ENCODE data around the gene LRRN4CL.
"Not testable (repeated sequence)": the region's sequence is repeated elsewhere in the genome, so short reads cannot be mapped to it uniquely, and the experiment has no call there.

LRRN4CL gene

DNA sequence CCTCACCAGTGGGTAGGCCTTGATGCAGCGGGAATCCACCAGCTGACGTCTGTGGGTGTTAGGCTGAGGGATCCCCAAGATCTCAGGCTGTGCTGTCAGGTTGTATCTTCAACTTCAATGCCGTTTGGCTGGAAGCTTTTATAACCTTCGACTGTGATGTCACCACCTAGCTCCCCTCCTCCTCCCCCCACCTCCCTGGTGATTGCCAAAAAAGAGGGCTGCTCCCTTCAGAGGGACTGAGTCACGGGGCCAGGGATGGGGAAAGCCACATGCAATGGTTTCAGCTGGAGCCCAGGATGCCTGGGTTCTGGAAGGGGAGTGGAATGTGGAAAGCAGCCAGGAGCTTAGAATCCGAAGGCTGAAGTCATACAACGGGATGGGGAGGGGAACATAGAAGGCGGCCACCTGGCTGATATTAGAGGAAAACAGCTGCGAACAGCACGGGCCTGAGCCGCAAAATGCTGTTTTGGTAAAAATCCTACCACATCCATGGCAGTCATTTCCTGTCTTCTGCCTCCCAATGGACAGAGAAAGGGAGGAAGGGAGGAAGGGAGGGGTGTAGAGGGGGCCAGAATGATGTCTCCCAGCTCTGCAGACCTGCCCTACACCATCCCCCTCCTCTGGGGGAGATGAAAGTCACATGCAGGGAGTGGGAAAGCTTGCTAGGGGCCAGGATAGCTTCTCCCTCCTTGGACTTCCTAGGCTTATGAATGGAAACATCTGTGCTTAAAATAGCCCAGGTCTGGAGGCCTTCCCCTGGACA is at the start of gene LRRN4CL:
Gene LRRN4CL (minus strand): TSS at position 110 of the 763 bp plus-strand sequence. CDS start 1,022 bp downstream, outside the sequence.
- in situ Hi-C loops (cut with MboI; ENCODE audit: low sequenced_read_pairs) = loop anchor here (10.0 kb wide), 1 partner anchor 275 kb away; the partner anchor contains the start of gene SCGB1A1

DNA sequence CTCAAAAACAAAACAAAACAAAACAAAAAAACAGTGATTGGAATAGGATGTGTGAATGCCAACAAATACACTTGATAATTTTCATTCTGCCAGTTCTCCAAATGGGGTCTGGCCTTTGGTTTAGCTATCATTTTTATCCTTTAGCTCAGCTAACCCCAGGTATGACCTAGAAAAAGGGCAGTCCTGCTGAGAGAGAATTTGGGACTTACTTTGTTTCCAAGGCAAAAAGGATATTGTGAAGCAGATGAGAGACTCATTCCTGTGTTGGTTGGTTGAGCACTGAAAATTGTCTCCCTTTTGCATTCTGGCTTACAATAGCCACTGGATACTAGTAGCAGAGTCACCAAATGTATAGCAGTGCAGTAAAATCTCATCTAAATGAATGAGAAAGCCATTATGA is 47.9 kb upstream of the LRRN4CL start:
- in situ Hi-C loops (cut with MboI; ENCODE audit: low sequenced_read_pairs) = no loop called here

DNA sequence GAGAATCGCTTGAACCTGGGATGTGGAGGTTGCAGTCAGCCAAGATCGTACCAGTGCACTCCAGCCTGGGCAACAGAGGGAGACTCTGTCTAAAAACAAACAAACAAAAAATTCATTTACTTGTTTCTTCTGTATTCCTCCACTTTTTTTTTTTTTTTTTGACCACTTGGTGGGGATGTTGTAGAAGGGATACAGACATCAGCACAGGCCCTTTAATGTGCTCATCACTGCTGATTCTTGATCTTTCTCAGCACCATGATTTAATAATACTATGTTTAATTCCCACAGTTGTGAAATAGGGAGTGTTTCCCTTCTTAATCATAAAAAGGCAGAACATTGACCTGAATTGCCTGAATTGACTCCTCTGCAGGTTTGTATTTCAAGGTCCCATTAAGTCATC is 43.5 kb upstream of the LRRN4CL start:
- in situ Hi-C loops (cut with MboI; ENCODE audit: low sequenced_read_pairs) = no loop called here

DNA sequence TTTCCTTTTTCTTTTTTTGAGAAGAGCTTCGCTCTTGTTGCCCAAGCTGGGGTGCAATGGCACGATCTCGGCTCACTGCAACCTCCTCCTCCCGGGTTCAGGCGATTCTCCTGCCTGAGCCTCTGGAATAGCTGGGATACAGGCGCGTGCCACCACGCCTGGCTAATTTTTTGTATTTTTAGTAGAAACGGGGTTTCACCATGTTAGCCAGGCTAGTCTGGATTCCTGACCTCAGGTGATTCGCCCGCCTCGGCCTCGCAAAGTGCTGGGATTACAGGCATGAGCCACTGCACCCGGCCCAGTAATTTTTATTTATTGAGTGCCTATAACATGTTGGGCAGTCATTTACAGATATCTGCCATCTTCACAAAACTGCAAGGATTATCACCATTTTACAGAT is 40.7 kb upstream of the LRRN4CL start:
- in situ Hi-C loops (cut with MboI; ENCODE audit: low sequenced_read_pairs) = not testable (repeated sequence)

DNA sequence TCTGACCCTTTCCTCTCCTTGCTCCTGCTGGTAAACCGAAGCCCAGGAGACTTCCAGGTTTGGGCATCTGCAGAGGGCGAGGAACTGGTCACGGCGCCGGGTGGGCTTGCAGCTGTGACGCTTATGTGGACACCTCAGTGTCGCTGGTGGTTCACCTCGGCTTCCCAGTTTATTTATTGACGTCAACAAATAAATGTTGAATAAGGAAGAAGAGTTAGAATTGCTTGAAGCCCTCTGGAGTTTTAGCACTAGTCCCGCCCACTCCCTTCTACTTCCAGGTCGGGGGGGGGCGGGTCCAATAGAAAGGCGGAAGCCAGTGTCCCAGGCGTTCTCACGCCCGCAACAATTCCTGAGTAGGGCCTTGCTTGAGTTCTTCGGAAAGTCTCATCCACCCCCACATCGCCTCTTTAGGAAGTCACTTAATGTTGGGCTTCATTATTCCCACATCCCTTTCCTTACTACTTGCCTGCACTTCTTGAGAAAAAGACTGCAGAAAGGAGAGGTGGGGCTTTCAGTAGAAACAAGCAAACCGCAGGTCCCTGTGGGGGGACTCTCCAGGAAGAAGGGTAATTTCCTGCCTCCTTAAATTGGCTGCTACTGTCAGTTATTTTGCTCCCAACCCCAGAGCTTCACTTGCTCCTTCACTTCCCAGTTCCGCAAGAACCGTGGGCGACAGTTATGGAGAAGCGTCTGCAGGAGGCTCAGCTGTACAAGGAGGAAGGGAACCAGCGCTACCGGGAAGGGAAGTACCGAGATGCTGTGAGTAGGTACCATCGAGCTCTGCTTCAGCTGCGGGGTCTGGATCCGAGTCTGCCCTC is 39.0 kb upstream of the LRRN4CL start, which contains the start of gene TTC9C:
Gene TTC9C (plus strand): TSS at position 316 of the 818 bp plus-strand sequence. CDS start 363 bp downstream, at position 679.
- in situ Hi-C loops (cut with MboI; ENCODE audit: low sequenced_read_pairs) = no loop called here

DNA sequence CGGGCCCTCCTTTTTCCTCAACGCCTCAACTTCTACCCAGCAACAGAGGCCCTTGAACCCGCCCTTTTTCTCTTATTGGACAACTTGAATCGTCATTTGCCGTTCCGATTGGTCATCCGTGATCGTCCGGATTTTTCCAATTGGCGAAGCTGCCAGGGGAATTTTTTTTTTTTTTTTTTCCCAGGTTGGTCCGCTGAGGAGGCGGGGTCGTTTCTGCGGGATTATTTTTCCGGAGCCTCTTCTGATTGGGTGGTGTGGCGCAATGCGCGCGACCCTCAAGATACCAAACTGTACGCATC is 38.5 kb upstream of the LRRN4CL start:
- in situ Hi-C loops (cut with MboI; ENCODE audit: low sequenced_read_pairs) = no loop called here

DNA sequence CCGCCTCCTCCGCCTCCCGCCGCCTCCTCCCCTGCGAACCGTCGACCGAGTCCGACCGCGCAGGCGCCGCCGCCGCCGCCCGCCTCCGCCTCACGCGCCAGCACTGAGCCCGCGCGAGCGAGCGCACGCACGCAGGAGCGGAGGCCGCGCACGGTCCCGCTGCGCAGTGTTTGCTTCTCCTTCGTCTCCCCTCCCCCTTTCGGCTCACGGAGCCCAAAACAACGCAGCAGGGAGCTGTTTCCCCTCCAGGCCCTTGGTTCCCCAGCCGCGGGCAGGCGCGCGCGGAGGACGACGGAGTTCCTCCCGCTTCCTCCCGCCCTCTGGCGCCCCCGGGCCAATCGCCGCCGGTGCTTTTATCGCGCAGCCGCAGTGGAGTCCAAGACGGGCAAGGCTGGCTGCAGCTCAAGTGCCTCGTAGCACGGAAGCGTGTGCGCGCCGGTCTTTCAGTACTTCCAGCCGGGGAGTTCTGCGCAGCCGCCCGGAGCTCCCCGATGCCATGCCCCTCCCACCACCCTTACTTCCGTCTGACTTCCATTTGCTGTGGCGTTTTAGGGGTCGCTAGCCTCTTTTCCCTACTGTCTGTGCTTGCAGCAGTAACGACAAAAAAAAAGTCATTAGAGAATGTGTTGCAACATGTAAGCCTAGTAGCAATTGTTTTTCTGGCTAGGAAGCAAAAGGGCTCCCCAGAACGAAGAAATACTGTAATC is 38.0 kb upstream of the LRRN4CL start, which contains the start of gene HNRNPUL2:
Gene HNRNPUL2 (minus strand): TSS at position 293 of the 707 bp plus-strand sequence. CDS start 301 bp downstream, outside the sequence.
- in situ Hi-C loops (cut with MboI; ENCODE audit: low sequenced_read_pairs) = no loop called here

DNA sequence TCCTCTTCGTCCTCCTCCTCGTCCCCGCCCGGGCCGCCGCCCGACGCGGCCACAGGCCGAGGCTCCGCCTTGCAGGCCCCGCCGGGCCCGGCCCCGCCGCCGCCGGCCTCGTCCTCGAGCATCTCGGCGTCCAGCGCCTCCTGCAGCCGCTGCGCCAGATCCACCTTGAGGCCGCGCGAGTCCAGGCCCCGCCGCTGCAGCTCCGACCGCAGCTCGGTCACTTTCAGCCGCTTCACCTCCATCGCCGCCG is 37.5 kb upstream of the LRRN4CL start:
- in situ Hi-C loops (cut with MboI; ENCODE audit: low sequenced_read_pairs) = no loop called here

DNA sequence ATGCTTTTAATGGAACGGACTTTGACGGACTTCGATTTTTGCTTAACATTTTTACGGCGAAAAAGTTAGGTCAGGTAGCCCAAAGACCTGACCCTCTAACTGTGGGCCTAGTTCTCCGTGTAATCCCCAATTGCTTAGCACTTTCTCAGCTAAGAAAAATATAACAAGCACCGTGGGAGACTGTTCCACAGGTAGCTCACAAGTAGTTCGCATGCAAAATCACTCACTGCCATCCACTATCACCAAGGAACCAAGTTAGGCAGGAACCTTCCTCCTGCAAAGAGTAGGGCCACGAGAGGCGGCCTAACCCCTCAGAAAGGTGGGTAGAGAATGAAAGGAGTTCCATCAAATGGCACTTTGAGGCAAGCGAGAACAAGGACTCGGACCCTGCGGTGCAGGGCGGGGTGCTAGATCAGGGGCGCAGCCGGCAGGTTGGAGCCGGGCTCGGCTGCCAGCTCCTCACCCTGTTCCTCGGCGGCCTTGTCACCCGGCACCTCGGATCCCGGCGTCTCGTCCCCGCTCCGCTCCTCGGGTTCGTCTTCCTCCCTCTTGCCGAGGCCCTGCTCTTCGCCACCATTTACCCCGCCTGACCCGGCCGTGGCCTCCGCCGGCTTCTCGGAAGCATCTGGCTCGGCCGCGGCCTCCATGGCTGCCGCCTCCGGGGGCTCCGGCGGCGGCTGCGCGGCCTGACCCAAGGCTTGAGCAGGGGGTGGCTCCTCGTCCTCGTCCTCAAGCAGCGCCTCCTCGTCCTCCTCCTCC is 37.0 kb upstream of the LRRN4CL start:
- in situ Hi-C loops (cut with MboI; ENCODE audit: low sequenced_read_pairs) = no loop called here

DNA sequence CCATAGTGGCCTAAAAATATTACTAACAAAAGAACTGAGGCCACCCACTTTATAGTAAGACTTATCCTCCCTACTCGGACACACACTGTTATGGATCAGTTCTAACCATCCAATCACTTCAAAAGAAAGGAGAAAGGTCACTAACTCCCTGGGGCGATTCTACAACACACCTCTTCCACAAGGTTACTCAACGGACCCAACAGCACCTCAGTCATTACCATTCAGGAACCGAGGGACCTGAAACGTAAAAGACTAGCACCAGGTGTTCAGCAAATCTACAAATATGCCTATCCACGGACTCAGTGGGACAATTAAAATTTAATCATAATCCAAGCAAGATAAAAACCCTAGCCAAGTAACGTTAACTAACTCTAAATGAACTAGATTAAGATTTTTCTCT is 36.3 kb upstream of the LRRN4CL start:
- in situ Hi-C loops (cut with MboI; ENCODE audit: low sequenced_read_pairs) = no loop called here

DNA sequence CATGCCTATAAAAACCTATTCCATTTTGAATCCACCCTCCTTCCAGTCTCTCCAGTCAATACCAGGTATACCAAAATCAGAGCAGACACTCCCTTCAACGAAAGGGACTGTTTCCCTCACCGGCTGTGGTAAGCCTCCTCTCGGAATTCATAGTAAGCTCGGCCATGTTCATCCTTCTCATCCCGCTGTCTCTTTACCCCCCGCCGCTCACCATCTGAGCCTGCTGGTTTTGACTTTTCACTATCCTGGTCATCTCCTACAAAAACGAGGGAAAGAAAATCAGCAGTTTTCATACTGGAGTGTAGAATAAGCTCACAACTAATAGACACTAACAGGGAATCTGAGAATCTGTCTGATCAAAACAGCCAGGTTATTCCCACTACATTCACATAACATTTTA is 34.8 kb upstream of the LRRN4CL start:
- in situ Hi-C loops (cut with MboI; ENCODE audit: low sequenced_read_pairs) = no loop called here

DNA sequence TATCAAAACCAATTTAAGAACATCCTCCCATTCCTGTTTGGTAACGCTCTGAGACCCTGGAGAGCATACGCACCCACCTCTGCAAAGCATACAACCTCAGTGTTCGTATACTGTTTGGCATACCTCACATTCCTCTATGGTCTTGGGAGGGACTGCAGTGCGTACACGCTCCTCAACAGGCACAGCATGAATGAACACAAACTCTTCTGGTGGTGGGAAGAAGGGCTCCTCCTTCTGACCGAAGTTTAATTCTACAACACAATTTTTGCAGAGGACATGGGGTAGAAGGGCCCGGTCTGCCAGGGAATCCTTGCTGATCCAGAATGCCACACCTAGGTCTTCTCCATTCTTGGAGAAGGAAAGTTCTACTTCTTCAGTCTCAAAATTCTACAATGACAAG is 32.7 kb upstream of the LRRN4CL start:
- in situ Hi-C loops (cut with MboI; ENCODE audit: low sequenced_read_pairs) = no loop called here

DNA sequence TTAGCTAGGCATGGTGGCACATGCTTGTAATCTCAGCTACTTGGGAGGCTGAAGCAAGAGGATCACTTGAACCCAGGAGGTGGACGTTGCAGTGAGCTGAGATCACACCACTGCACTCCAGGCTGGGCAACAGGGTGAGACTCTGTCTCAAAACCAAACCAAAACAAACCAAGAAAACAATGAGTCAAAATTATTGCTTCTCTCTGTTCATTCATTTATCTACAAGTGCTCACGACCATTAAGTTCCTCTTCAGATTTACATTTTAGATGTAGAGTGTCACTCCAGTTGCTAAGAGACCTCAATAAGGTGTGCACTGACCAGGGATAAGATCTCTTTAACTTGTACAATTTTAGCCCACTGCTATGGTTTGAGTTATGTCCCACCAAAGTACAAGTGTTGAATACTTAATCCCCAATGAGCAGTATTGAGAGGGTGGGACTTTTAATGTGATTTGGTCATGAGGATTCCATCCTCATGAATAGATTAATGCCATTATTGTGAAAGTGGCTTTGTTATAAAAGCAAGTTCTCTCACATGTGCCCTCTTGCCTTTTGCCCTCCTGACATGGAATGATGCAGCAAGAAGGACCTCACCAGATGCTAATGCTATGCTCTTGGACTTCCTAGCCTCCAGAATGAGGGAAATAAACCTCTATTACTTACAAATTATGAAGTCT is 30.1 kb upstream of the LRRN4CL start:
- in situ Hi-C loops (cut with MboI; ENCODE audit: low sequenced_read_pairs) = no loop called here

DNA sequence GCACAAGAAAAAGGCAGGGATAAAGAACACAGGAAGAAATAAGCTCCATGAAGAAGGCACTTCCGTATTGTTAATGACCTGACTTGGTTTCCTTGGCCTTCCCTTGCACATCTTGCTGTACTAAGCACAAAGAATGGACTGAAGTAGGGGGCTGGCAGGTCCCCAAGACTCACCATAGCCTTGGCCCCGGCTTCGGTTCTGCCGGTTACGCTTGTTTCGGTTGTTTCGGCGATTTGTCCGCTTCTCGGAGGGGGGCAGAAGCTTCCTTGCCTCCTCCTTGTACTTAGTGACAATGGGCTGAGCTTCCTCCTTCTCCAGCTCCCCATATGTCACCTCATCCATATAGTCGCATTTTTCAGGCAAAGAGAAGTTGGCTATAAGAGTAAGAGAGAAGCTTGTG is 27.5 kb upstream of the LRRN4CL start:
- in situ Hi-C loops (cut with MboI; ENCODE audit: low sequenced_read_pairs) = no loop called here

DNA sequence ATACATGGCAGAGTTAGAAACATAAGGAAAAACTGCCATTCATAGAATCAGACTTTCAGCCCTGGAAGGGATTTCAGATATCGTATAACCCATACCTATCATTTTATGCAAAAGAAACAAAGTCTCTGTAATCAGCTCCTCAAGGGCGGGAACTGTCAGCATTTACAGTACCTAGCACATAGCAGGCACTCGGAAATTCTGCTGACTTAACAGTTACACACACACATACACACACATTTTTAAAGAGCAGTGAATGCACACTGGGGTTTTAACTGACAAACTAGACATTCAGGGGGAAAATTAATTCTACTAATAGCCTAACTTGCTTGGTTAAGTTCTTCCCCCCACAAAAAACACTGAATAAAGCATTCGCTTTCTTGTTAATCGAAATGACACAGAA is 26.9 kb upstream of the LRRN4CL start:
- in situ Hi-C loops (cut with MboI; ENCODE audit: low sequenced_read_pairs) = no loop called here

DNA sequence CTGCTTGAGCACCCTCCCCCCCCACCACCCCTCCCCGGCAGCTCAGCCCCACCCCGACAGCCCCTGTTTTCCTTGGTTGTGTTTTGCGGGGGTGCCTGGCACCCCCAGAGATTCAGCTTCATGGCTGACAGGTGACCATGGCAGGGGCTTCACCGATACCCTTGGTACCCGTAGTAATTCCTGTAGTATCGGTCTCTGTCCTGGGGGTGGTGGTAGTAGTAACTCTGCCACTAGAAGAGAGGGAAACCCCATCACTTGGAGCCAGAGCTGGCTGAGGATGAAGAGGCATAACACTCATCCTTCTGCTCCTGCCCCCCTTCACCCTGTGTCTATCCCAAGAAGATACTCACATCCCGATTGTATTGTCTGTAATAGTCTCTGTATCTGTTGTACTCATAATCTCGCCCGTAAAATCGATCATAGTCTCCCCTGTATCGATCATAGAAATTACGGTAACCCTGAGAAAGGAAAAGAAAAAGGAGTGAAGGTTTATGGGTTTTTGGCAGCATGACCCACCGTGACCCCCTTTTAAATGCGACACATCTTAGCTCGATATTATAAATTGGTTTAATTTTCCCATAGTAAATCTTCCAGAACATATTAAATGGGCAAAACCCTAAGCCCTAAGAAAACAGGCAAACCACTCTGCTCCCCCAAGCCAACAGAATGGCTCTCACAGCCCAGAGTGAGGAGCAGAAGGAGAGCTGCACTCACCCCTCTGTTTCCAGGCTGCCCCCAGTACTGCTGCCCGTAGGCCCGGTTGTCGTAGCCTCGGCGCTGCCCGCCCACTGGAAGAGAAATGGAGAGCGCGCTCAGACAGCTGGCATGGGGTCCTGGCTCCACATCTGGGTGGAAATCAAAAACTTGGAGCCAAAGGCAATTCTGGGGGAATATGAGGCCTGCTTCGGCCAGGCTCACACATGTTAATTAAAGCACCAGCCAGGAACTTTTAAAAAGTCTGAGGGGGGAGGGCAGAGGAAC is 26.1 kb upstream of the LRRN4CL start:
- in situ Hi-C loops (cut with MboI; ENCODE audit: low sequenced_read_pairs) = no loop called here

DNA sequence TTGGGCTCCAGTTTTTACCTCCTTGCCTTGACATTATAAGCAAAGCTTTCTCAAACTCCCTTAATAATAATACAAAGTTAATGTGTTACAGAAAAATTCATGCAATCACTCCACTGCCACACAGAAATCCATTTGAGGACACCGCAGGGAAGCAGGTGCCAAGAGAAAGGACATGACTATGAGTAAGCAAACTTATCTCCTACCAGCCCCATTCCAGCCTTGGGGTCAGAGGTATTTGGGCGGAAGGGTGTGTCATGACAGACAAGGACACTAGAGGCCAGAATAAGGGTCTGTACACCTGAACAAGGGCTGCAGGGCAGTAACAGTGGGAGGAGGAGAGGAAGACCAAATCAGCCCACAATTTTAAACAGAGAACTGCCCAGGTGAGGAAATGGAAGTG is 24.0 kb upstream of the LRRN4CL start:
- in situ Hi-C loops (cut with MboI; ENCODE audit: low sequenced_read_pairs) = no loop called here

DNA sequence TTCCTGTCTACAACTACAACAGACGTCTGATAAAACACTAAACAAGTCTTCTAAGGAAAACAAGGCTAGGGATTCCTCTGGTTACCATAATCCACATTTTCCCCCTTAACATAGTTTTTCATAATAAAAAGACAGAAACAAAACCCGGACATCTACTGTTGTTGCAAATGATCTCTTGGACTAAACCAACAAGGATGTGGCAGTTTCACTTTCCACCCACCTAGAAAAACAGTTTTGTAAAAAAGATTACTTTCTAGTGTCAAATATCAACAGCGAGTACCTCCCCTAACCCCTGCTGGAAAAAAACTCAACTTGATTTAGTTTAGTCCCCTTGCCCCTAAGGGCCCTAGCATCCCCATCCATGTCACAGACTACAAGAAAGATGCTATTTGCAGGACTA is 23.5 kb upstream of the LRRN4CL start:
- in situ Hi-C loops (cut with MboI; ENCODE audit: low sequenced_read_pairs) = no loop called here

DNA sequence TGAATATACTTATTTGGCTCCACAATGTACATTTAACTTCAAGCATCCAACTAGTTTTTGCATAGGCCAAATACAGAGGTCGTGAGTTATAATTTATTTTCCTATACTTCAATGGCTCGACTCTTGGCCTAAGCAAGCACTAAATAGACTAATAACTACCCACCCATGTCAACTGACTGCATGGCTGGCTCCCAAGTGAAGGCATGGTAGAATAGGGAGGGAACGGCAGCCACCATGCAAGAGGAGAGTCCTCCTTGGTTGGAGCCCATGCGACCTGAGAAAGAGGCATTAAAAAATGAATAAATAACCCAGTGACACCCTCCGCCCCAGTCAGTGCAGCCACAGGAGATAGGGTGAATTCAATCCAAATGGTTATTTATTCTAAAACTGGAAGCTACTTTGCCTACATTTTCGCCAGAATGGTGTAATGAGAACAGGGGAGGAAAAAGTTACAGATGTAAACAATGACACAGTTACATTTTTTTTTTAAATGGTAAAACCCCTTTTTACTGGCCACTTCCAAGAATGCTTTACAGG is 23.0 kb upstream of the LRRN4CL start:
- in situ Hi-C loops (cut with MboI; ENCODE audit: low sequenced_read_pairs) = no loop called here
